Measurements from ENCODE around the gene NUCKS1.

Gene NUCKS1

GRCh38 chr1:205769641-205770365, 19.8 kb upstream of the NUCKS1 start:
- DNase-seq: no peak

GRCh38 chr1:205767248-205767647, 17.3 kb upstream of the NUCKS1 start:
- no peak for DNase-seq

GRCh38 chr1:205766570-205766969, 16.6 kb upstream of the NUCKS1 start:
- no peak for DNase-seq

- DNase-seq: no peak
Observed at GRCh38 chr1:205766038-205766437, 16.1 kb upstream of the NUCKS1 start.

- DNase-seq: no peak
Observed at GRCh38 chr1:205764578-205764977, 14.6 kb upstream of the NUCKS1 start.

- DNase-seq: no peak
Observed at GRCh38 chr1:205763980-205764379, 14.0 kb upstream of the NUCKS1 start.

- DNase-seq: no peak
Observed at GRCh38 chr1:205760606-205761005, 10.6 kb upstream of the NUCKS1 start.

- DNase-seq: no peak
Observed at GRCh38 chr1:205756552-205756951, 6.6 kb upstream of the NUCKS1 start.

- DNase-seq: no peak
Observed at GRCh38 chr1:205754857-205755256, 4.9 kb upstream of the NUCKS1 start.

- DNase-seq: no peak
Observed at GRCh38 chr1:205751036-205751651, 1.2 kb upstream of the NUCKS1 start.

GRCh38 chr1:205749234-205750137, 496 bp downstream of the NUCKS1 start:
- DNase-seq: peak; percentile 95

- DNase-seq: no peak
Observed at GRCh38 chr1:205748403-205749233, 1.4 kb downstream of the NUCKS1 start.

- no peak for DNase-seq
Observed at GRCh38 chr1:205746757-205747412, 3.1 kb downstream of the NUCKS1 start.

GRCh38 chr1:205744403-205744802, 5.6 kb downstream of the NUCKS1 start:
- no peak for DNase-seq

- no peak for DNase-seq
Observed at GRCh38 chr1:205743977-205744376, 6.0 kb downstream of the NUCKS1 start.

GRCh38 chr1:205741681-205742080, 8.3 kb downstream of the NUCKS1 start:
- no peak for DNase-seq

GRCh38 chr1:205739348-205740160, 10.4 kb downstream of the NUCKS1 start:
- DNase-seq: no peak

- DNase-seq: no peak
Observed at GRCh38 chr1:205735218-205735617, 14.8 kb downstream of the NUCKS1 start.

- DNase-seq: no peak
Observed at GRCh38 chr1:205733438-205734175, 16.4 kb downstream of the NUCKS1 start.

- DNase-seq: no peak
Observed at GRCh38 chr1:205729945-205730610, 19.9 kb downstream of the NUCKS1 start.
